Heart left ventricle (tissue), 16 donors: ENCODE measurements around the gene ATPAF1. TPM values are rescaled to one million over a fixed set of nuclear protein-coding genes. Genes with fewer than 3 reads are reported as not detected.

Source experiments
- ATAC-seq, 4 donors: fragments of 200-7000 bp; cut with Tn5 transposase; one replicate each; pipeline ENCODE4 v1.9.1; 2020 to 2022; ENCODE audit warnings: moderate library complexity in 4 of 4, mild to moderate bottlenecking in 3 of 4, moderate number of reproducible peaks in 1 of 4
- DNase-seq, 5 donors: peaks; one replicate each; pipeline ENCODE4 v3.0.0-alpha.2; 2020
- H3K27ac ChIP-seq, 12 donors: fragments of 200-600 bp; sonication (generic) in 4 of 12; one replicate each; pipeline versions ENCODE4 v1.5.0 to v1.8.0; 2016 to 2022; ENCODE audit warnings: mild to moderate bottlenecking in 2 of 12
- H3K27me3 ChIP-seq, 9 donors: fragments of 200-600 bp; sonication (generic) in 2 of 9; one replicate each; pipeline versions ENCODE4 v1.5.1 to v1.8.0; 2016 to 2022; ENCODE audit warnings: mild to moderate bottlenecking in 3 of 9
- H3K36me3 ChIP-seq, 9 donors: fragments of 200-600 bp; sonication (generic) in 2 of 9; one replicate each; pipeline versions ENCODE4 v1.5.0 to v1.8.0; 2018 to 2022; ENCODE audit warnings: mild to moderate bottlenecking in 2 of 9
- H3K4me1 ChIP-seq, 12 donors: fragments of 200-600 bp; sonication (generic) in 4 of 12; one replicate each; pipeline versions ENCODE4 v1.5.0 to v1.8.0; 2016 to 2022; ENCODE audit warnings: mild to moderate bottlenecking in 3 of 12
- H3K4me3 ChIP-seq, 12 donors: fragments of 200-600 bp; sonication (generic) in 4 of 12; one replicate each; pipeline versions ENCODE4 v1.5.0 to v1.8.0; 2017 to 2022; ENCODE audit warnings: mild to moderate bottlenecking in 9 of 12, moderate library complexity in 4 of 12
- H3K9me3 ChIP-seq, 12 donors: fragments of 200-600 bp; sonication (generic) in 4 of 12; one replicate each; pipeline versions ENCODE4 v1.5.0 to v1.8.0; 2016 to 2022; ENCODE audit warnings: mild to moderate bottlenecking in 1 of 12
- POLR2A ChIP-seq, 2 donors: fragments of 450-650 bp; IDR thresholded peaks; one replicate each; pipeline ENCODE4 v1.6.1; 2017; ENCODE audit warnings: antibody characterized with exemption in 2 of 2, mild to moderate bottlenecking in 2 of 2, moderate library complexity in 2 of 2
- WGBS, 4 donors: extraction: QIAGEN DNeasy Blood & Tissue Kit in 2 of 4; methylation state at CpG; one replicate each; pipeline versions ENCODE4 v1.1.5 to v1.1.7; 2013 to 2018; 5-methylcytosine and 5-hydroxymethylcytosine counted together
- intact Hi-C, 10 donors: fragments of 100-400 bp; cut with DNase I; formaldehyde crosslinking; loops; one replicate each; pipeline versions ENCODE4 v1.11.1 to v1.14.2; 2022
- polyA plus RNA-seq, 2 donors: library from polyadenylated mRNA; stranded (reverse); fragments of 200-250 nt; gene quantifications; one replicate each; pipeline ENCODE4 v1.2.3, GENCODE V29; 2013
- total RNA-seq, 9 donors: library from RNA; depleted of rRNA in 2 of 9; stranded (reverse); fragments of >200 nt in 2 of 9; fragmentation: NEBNext Ultra II Directional in 3 of 9; extraction: Animal tissue kit (Norgen Biotek cat#: 25700) in 3 of 9; gene quantifications; one replicate each; pipeline versions ENCODE4 v1.1.0 to v1.2.4, GENCODE V29; 2016 to 2023
- TF ChIP-seq, protein P1 (sequence below), 12 donors: fragments of 200-600 bp; sonication (generic) in 4 of 12; IDR thresholded peaks; one replicate each; pipeline versions ENCODE4 v1.5.0 to v1.8.0; 2018 to 2022; ENCODE audit warnings: antibody characterized with exemption in 12 of 12, mild to moderate bottlenecking in 5 of 12
- donor health status: ischemic (EF 13 %, LVEDD 7.1; RV severe dilation, severe dysfunction).
- donor health status: healthy with polysubstance abuse.
- donor health status: DM: no; HTN: yes; CAD: no.
- donor health status: DM: no; HTN: no; CAD: no.
- donor health status: ischemic (EF 25% LVEDD 6.9; RV normal size, moderate dysfunction).
- donor health status: ischemic (EF 25% LVEDD 5.7; RV mildly dilated, moderate dysfunction).
- donor health status: healthy.
- donor health status: DM: yes; HTN: yes; CAD: no.
- donor health status: ischemic (EF 35%, LVEDD 5.7; RV mildly dilated, moderate dysfunction).
- donor health status: nonischemic (EF 11% LVEDD 7.7; RV severe dilation, severe dysfunction).
- donor health status: DM: yes; HTN: yes; CAD: no.
- donor health status: PGD.
- donor health status: ischemic (EF 29% LVEDD 5.4; RV normal size, mild dysfunction).
- donor health status: nonischemic (EF 23%, LVEDD 6.1; RV moderate dilation, normal function).

Gene ATPAF1
- total and polyA plus RNA-seq, 11 donors = 96.8 to 263 (median 179) TPM

DNA sequence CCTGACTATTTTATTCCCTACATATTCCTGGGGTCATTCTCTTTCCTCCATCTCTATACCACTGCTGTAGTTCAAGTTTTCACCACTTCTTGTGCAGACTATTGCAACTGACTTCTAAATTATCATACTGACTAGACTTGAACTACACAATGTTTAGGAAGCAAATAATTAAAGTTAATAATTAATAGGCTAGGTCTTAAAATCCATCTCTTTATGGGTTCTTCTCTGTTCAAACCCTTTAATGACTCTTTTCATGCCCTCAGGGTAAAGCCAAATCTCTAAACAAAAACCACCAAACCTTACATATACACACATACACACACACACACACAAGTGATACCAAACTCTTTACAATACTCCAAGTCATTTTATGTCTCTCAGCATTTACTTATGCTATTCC, 29.2 kb downstream of the ATPAF1 start:
- Histone ChIP-seq H3K4me3 (no peak overlapping the region), H3K4me1 (peaks cover 0 to 31% (median 21%) of the 10 kb centered on the region in 12 donors), H3K36me3 (peaks cover 0 to 78% (median 68%) of the 10 kb centered on the region in 9 donors), H3K27ac (peak overlapping the region in 4 of 12 donors; percentile 22 to 91 (median 82)), H3K27me3 (no peaks in the 10 kb centered on the region), H3K9me3 (no peaks in the 10 kb centered on the region)
- ATAC-seq (no peak), DNase-seq (no peak)
- intact Hi-C loops = no loop called here
- TF ChIP-seq, protein P1, sequence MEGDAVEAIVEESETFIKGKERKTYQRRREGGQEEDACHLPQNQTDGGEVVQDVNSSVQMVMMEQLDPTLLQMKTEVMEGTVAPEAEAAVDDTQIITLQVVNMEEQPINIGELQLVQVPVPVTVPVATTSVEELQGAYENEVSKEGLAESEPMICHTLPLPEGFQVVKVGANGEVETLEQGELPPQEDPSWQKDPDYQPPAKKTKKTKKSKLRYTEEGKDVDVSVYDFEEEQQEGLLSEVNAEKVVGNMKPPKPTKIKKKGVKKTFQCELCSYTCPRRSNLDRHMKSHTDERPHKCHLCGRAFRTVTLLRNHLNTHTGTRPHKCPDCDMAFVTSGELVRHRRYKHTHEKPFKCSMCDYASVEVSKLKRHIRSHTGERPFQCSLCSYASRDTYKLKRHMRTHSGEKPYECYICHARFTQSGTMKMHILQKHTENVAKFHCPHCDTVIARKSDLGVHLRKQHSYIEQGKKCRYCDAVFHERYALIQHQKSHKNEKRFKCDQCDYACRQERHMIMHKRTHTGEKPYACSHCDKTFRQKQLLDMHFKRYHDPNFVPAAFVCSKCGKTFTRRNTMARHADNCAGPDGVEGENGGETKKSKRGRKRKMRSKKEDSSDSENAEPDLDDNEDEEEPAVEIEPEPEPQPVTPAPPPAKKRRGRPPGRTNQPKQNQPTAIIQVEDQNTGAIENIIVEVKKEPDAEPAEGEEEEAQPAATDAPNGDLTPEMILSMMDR (IDR thresholded peaks at IDR 0.05) = no peak
- no peak for TF ChIP-seq POLR2A (IDR thresholded peaks at IDR 0.05)

DNA sequence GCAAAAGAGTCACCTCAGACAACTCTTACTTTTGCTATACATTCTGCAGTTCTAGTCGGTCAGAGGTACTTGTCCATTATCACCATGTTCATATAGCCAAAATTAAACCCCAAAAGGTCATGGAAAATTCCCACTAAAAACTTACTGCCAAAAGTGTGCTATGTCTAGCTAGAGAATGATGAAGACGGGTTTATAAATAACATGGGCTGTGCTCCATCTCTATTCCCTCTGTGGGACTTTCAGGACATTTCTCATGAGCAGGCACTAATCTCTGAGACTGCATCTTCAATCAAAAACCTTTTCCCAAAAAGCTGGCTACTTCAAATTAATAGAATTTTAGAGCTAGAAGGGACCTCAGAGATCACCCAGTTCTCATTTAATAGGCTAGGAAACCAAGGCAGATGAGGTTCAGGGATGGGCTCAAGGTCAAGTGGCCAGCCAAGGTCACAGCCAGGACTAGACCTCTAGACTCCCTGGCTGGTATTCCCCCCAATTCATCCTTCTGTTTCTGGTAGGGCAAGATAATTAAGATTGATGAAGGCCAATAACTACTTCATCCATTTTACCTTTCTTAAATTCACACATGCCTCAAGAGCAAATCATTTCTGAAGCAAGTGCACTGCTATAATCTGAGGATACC, 30.6 kb downstream of the ATPAF1 start:
- WGBS, 4 donors = 14 to 25% (median 18%) methylated on average over 2 of the region's 2 CpGs
- Histone ChIP-seq H3K4me1 (peaks cover 0 to 21% (median 13%) of the 10 kb centered on the region in 12 donors), H3K9me3 (no peaks in the 10 kb centered on the region), H3K27me3 (no peaks in the 10 kb centered on the region), H3K36me3 (peaks cover 0 to 78% (median 68%) of the 10 kb centered on the region in 9 donors), H3K4me3 (no peak overlapping the region), H3K27ac (peak overlapping the region; percentile 52 to 91 (median 82))
- peak; percentile 78 to 87 (median 84) for ATAC-seq
- TF ChIP-seq POLR2A (IDR thresholded peaks at IDR 0.05) = no peak
- TF ChIP-seq, protein P1 (IDR thresholded peaks at IDR 0.05) = no peak
- intact Hi-C loops = no loop called here
- no peak for DNase-seq

DNA sequence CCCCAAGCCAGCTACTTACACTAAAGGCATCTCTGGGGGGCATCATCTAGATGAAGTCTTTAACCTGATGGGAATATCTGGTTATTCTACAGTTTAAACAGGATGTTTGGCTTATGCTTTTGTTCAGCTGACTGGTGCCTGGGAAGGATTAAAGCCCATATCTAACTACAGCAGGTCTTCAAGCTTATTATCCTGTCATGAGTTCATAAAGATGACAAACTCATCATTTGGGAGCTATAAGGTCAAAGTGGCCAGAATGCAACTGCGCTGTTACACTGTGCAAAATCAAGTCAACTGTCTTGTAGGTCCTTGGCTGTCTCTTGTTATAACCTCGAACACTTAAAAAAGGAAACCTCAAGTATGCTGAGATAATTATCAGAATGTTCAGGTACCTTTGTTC, 33.0 kb downstream of the ATPAF1 start:
- 92 to 100% (median 98%) methylated on average over 2 of the region's 2 CpGs for WGBS, 4 donors

GRCh38 chr1:46630719-46631118, 37.4 kb downstream of the ATPAF1 start:
- H3K9me3 ChIP-seq = no peaks in the 10 kb centered on the region
- no peak overlapping the region for H3K4me3 ChIP-seq
- ATAC-seq (no peak), DNase-seq (no peak)
- peaks cover 0 to 70% (median 62%) of the 10 kb centered on the region in 9 donors for H3K36me3 ChIP-seq
- intact Hi-C loops = no loop called here
- H3K27ac ChIP-seq = no peak overlapping the region
- no peaks in the 10 kb centered on the region for H3K4me1 ChIP-seq
- TF ChIP-seq, protein P1 (IDR thresholded peaks at IDR 0.05) = no peak
- TF ChIP-seq POLR2A (IDR thresholded peaks at IDR 0.05) = no peak
- no peaks in the 10 kb centered on the region for H3K27me3 ChIP-seq
- WGBS, 4 donors = 83 to 93% (median 90%) methylated on average over 2 of the region's 2 CpGs

More for the DNA sequence above, 33.0 kb downstream of the ATPAF1 start:
- no peak for ATAC-seq
- no peaks in the 10 kb centered on the region for H3K9me3 ChIP-seq
- no peaks in the 10 kb centered on the region for H3K27me3 ChIP-seq
- peaks cover 0 to 78% (median 68%) of the 10 kb centered on the region in 9 donors for H3K36me3 ChIP-seq
- no peak overlapping the region for H3K4me3 ChIP-seq
- intact Hi-C loops = no loop called here
- no peak for DNase-seq
- TF ChIP-seq, protein P1 (IDR thresholded peaks at IDR 0.05) = no peak
- TF ChIP-seq POLR2A (IDR thresholded peaks at IDR 0.05) = no peak
- H3K4me1 ChIP-seq = peaks cover 0 to 18% (median 10%) of the 10 kb centered on the region in 12 donors
- H3K27ac ChIP-seq = no peak overlapping the region
